WTC11 (cell line): ENCODE measurements around the gene HAUS8.

Experiments used
- CTCF ChIP-seq: fragments of 200-600 bp; IDR thresholded peaks from 2 replicates; pipeline ENCODE4 v1.8.0; 2022; ENCODE audit warnings: antibody characterized with exemption
- HMGA2 ChIP-seq: fragments of 250-450 bp; sonication (Bioruptor Pico); IDR thresholded peaks from 2 replicates; pipeline ENCODE4 v1.4.0; 2021; ENCODE audit warnings: mild to moderate bottlenecking, moderate library complexity
- NR3C1 ChIP-seq: sonication (generic); formaldehyde crosslinking; conservative IDR thresholded peaks from 2 replicates; pipeline ENCODE4 v1.8.1; 2023; ENCODE audit warnings: low read depth, mild to moderate bottlenecking, missing genetic modification reagents
- PRRX2 ChIP-seq: fragments of 250-450 bp; sonication (Bioruptor Pico); IDR thresholded peaks from 2 replicates; pipeline ENCODE4 v1.8.0; 2021; ENCODE audit warnings: mild to moderate bottlenecking
- TCF7 ChIP-seq: sonication (generic); formaldehyde crosslinking; IDR thresholded peaks from 2 replicates; pipeline ENCODE4 v1.8.0; 2022; ENCODE audit warnings: mild to moderate bottlenecking, low read depth, missing genetic modification reagents, moderate library complexity
- TEAD1 ChIP-seq: sonication (generic); formaldehyde crosslinking; IDR thresholded peaks from 2 replicates; pipeline ENCODE4 v1.8.0; 2022; ENCODE audit warnings: mild to moderate bottlenecking, missing genetic modification reagents
- TP53 ChIP-seq: sonication (generic); formaldehyde crosslinking; IDR thresholded peaks from 2 replicates; pipeline ENCODE4 v1.8.1; 2023; ENCODE audit warnings: mild to moderate bottlenecking, missing genetic modification reagents
- TF ChIP-seq, protein P1 (sequence below): sonication (generic); formaldehyde crosslinking; IDR thresholded peaks from 2 replicates; pipeline ENCODE4 v1.8.1; 2022; ENCODE audit warnings: low read depth, mild to moderate bottlenecking, moderate library complexity, missing genetic modification reagents, borderline replicate concordance
- TF ChIP-seq, protein P2 (sequence below): sonication (generic); formaldehyde crosslinking; conservative IDR thresholded peaks from 2 replicates; pipeline ENCODE4 v1.8.1; 2022; ENCODE audit warnings: mild to moderate bottlenecking, missing genetic modification reagents
- TF ChIP-seq, protein P3 (sequence below): sonication (generic); formaldehyde crosslinking; IDR thresholded peaks from 2 replicates; pipeline ENCODE4 v1.8.1; 2023; ENCODE audit warnings: mild to moderate bottlenecking, missing genetic modification reagents, moderate library complexity

- TF ChIP-seq CTCF (no peak), TEAD1 (CRISPR knock-in tag) (no peak), TP53 (CRISPR knock-in tag) (no peak), TCF7 (CRISPR knock-in tag) (no peak), NR3C1 (CRISPR knock-in tag) (no peak), HMGA2 (no peak), PRRX2 (no peak)
- TF ChIP-seq, protein P1, sequence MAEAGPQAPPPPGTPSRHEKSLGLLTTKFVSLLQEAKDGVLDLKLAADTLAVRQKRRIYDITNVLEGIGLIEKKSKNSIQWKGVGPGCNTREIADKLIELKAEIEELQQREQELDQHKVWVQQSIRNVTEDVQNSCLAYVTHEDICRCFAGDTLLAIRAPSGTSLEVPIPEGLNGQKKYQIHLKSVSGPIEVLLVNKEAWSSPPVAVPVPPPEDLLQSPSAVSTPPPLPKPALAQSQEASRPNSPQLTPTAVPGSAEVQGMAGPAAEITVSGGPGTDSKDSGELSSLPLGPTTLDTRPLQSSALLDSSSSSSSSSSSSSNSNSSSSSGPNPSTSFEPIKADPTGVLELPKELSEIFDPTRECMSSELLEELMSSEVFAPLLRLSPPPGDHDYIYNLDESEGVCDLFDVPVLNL (CRISPR knock-in tag): no peak
- TF ChIP-seq, protein P2, sequence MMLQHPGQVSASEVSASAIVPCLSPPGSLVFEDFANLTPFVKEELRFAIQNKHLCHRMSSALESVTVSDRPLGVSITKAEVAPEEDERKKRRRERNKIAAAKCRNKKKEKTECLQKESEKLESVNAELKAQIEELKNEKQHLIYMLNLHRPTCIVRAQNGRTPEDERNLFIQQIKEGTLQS (CRISPR knock-in tag): no peak
- TF ChIP-seq, protein P3, sequence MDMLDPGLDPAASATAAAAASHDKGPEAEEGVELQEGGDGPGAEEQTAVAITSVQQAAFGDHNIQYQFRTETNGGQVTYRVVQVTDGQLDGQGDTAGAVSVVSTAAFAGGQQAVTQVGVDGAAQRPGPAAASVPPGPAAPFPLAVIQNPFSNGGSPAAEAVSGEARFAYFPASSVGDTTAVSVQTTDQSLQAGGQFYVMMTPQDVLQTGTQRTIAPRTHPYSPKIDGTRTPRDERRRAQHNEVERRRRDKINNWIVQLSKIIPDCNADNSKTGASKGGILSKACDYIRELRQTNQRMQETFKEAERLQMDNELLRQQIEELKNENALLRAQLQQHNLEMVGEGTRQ (CRISPR knock-in tag): no peak
Measured at GRCh38 chr19:17098326-17098725, 23.1 kb upstream of the HAUS8 start.
